GM12878 (cell line): ENCODE measurements around the gene ANXA10. TPM values are rescaled to one million over a fixed set of nuclear protein-coding genes. Genes with fewer than 3 reads are reported as not detected.

Experiments used
- ATF7 ChIP-seq: fragments of 450-650 bp; IDR thresholded peaks from 2 replicates; pipeline ENCODE4 v1.6.1; 2016; ENCODE audit warnings: low read depth, mild to moderate bottlenecking
- BHLHE40 ChIP-seq, 2 experiments: fragments of 450-650 bp in 1 of 2; IDR thresholded peaks; 2 replicates each; pipeline ENCODE4 v1.6.1; 2011 to 2017; ENCODE audit warnings: low read depth in 2 of 2, borderline replicate concordance in 1 of 2, improper control_type of control experiment in 1 of 2, low read length in 1 of 2, mild to moderate bottlenecking in 1 of 2
- CHD1 ChIP-seq: IDR thresholded peaks from 2 replicates; pipeline ENCODE4 v1.6.1; 2012; ENCODE audit warnings: low read depth, low read length, improper control_type of control experiment
- EP300 ChIP-seq, 2 experiments: fragments of 150-350 bp in 1 of 2; IDR thresholded peaks; 2 replicates each; pipeline ENCODE4 v1.6.1; 2011 to 2012; ENCODE audit warnings: low read depth in 2 of 2, low read length in 2 of 2, borderline replicate concordance in 1 of 2, improper control_type of control experiment in 1 of 2, inconsistent platforms in 1 of 2; ENCODE audit not compliant: control insufficient read depth in 1 of 2
- ETV6 ChIP-seq, 2 experiments: fragments of 450-650 bp in 1 of 2; IDR thresholded peaks in 1 of 2; conservative IDR thresholded peaks in 1 of 2; 2 replicates each; pipeline ENCODE4 v1.6.1; 2014; ENCODE audit warnings: antibody characterized with exemption in 1 of 2, borderline replicate concordance in 1 of 2, low read depth in 1 of 2, mild to moderate bottlenecking in 1 of 2, moderate library complexity in 1 of 2
- HCFC1 ChIP-seq: fragments of 150-350 bp; IDR thresholded peaks from 2 replicates; pipeline ENCODE4 v1.6.1; 2014; ENCODE audit warnings: low read length
- IKZF2 ChIP-seq, 2 experiments: fragments of 450-650 bp; IDR thresholded peaks; 2 replicates each; pipeline ENCODE4 v1.6.1; 2017; ENCODE audit warnings: mild to moderate bottlenecking in 2 of 2, moderate library complexity in 2 of 2
- JUNB ChIP-seq: IDR thresholded peaks from 2 replicates; pipeline ENCODE4 v1.6.1; 2016; ENCODE audit warnings: antibody characterized with exemption, mild to moderate bottlenecking
- MTA2 ChIP-seq: fragments of 450-650 bp; IDR thresholded peaks from 2 replicates; pipeline ENCODE4 v1.6.1; 2016; ENCODE audit warnings: low read depth, mild to moderate bottlenecking, moderate library complexity
- NR2C1 ChIP-seq: fragments of 450-650 bp; IDR thresholded peaks from 2 replicates; pipeline ENCODE4 v1.6.1; 2017; ENCODE audit warnings: antibody characterized with exemption, mild to moderate bottlenecking, moderate library complexity
- PAX8 ChIP-seq: fragments of 450-650 bp; IDR thresholded peaks from 2 replicates; pipeline ENCODE4 v1.6.1; 2017; ENCODE audit warnings: mild to moderate bottlenecking, moderate library complexity
- RBBP5 ChIP-seq: fragments of 200-600 bp; sonication (generic); conservative IDR thresholded peaks from 2 replicates; pipeline ENCODE4 v1.6.1; 2016
- RUNX3 ChIP-seq: IDR thresholded peaks from 2 replicates; pipeline ENCODE4 v1.6.1; 2012; ENCODE audit warnings: low read length, inconsistent platforms
- SMAD5 ChIP-seq: IDR thresholded peaks from 2 replicates; pipeline ENCODE4 v1.6.1; 2016; ENCODE audit warnings: antibody characterized with exemption, low read depth
- SUPT20H ChIP-seq: IDR thresholded peaks from 2 replicates; pipeline ENCODE4 v1.6.1; 2011; ENCODE audit warnings: low read depth, mild to moderate bottlenecking, low read length, moderate library complexity, borderline replicate concordance; ENCODE audit not compliant: control insufficient read depth
- ZNF274 ChIP-seq: IDR thresholded peaks from one replicate; pipeline ENCODE4 v1.8.0; 2011; ENCODE audit not compliant: insufficient read length, insufficient read depth
- polyA plus RNA-seq, 11 experiments: library from polyadenylated mRNA; depleted of rRNA in 4 of 11; unstranded in 6 of 11; stranded (reverse) in 5 of 11; fragments of >200 nt; fragmentation: Nextera tagmentation in 4 of 11; fragmentation: Illumina TruSeq in 1 of 11; extraction: Ambion mirVana in 4 of 11; extraction: Trizol in 1 of 11; gene quantifications; 1 replicate in 1 of 11; 2 replicates in 10 of 11; pipeline versions ENCODE4 v1.2.1 to v1.2.3, GENCODE V29; 2011 to 2016; ENCODE audit warnings: inconsistent platforms in 2 of 11, missing spikeins in 2 of 11, low read depth in 1 of 11
- total RNA-seq, 4 experiments: library from RNA; depleted of rRNA in 3 of 4; stranded (reverse); fragments of >200 nt in 3 of 4; fragmentation: Illumina TruSeq in 1 of 4; extraction: Trizol in 1 of 4; gene quantifications; 2 replicates each; pipeline versions ENCODE4 v1.2.1 to v1.2.3, GENCODE V29; 2013 to 2021
- TF ChIP-seq, protein P1 (sequence below): fragments of 450-650 bp; IDR thresholded peaks from 2 replicates; pipeline ENCODE4 v1.6.1; 2017; ENCODE audit warnings: low read depth, mild to moderate bottlenecking, moderate library complexity
- TF ChIP-seq, protein P2 (sequence below): fragments of 450-650 bp; IDR thresholded peaks from 2 replicates; pipeline ENCODE4 v1.6.1; 2016; ENCODE audit warnings: mild to moderate bottlenecking
- TF ChIP-seq, protein P3 (sequence below): fragments of 450-650 bp; IDR thresholded peaks from 2 replicates; pipeline ENCODE4 v1.6.1; 2016; ENCODE audit warnings: mild to moderate bottlenecking, moderate library complexity, borderline replicate concordance
- TF ChIP-seq, protein P4 (sequence below): fragments of 450-650 bp; formaldehyde crosslinking; IDR thresholded peaks from 2 replicates; pipeline ENCODE4 v1.4.0; 2020; ENCODE audit warnings: mild to moderate bottlenecking, moderate library complexity

The ANXA10 gene
- total and polyA plus RNA-seq, 10 of the 15 experiments (the other 5 are each of a cell fraction or from before 2014, with no cell fraction given): not detected

DNA sequence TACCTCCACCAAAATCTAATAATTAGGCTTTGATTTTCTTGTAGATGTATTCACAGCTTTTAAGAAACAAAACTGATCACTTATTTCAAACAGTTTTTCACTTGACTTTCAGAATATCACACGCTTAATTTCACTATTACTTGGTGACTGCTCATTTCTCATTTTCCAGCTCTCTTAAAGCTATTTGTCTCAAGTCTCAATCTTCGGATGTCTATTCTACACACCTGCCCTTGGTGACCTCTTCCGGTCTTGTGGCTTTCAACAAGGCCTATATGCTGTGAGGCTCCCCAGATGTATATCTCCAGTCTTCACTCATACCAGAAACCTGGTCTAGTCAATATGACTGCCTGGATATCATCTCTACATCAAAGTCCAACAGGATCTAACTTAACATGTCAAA is 34.9 kb upstream of the ANXA10 start (continued):
- TF ChIP-seq, protein P1, sequence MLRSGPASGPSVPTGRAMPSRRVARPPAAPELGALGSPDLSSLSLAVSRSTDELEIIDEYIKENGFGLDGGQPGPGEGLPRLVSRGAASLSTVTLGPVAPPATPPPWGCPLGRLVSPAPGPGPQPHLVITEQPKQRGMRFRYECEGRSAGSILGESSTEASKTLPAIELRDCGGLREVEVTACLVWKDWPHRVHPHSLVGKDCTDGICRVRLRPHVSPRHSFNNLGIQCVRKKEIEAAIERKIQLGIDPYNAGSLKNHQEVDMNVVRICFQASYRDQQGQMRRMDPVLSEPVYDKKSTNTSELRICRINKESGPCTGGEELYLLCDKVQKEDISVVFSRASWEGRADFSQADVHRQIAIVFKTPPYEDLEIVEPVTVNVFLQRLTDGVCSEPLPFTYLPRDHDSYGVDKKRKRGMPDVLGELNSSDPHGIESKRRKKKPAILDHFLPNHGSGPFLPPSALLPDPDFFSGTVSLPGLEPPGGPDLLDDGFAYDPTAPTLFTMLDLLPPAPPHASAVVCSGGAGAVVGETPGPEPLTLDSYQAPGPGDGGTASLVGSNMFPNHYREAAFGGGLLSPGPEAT: 0 out of 2 replicates have a peak, but pooled peaks have one; percentile 29
- TF ChIP-seq JUNB (peak; percentile 54), RBBP5 (no peak), RUNX3 (peak; percentile 73), PAX8 (no peak), MTA2 (peak; percentile 77; the same call in 1 of the 2 replicates), NR2C1 (no peak), EP300 (IDR thresholded peaks at IDR 0.05; ENCODE audit: borderline replicate concordance in 1 of 2, control insufficient read depth in 1 of 2, low read depth in 2 of 2, low read length in 2 of 2) (peak in 1 of 2 experiments; percentile 35; a peak in 1 of 4 replicates), ZNF274 (no peak), SUPT20H (no peak), SMAD5 (no peak), HCFC1 (no peak), ETV6 (conservative IDR thresholded peaks at IDR 0.05 in 1 of 2, IDR thresholded peaks at IDR 0.05 in 1 of 2; ENCODE audit: borderline replicate concordance in 1 of 2, low read depth in 1 of 2) (no peak), CHD1 (no peak), IKZF2 (IDR thresholded peaks at IDR 0.05) (peak in 1 of 2 experiments; percentile 27; a peak in 2 of 4 replicates), BHLHE40 (IDR thresholded peaks at IDR 0.05; ENCODE audit: borderline replicate concordance in 1 of 2, low read depth in 2 of 2, low read length in 1 of 2) (no peak), ATF7 (peak; percentile 56; the same call in 1 of the 2 replicates)
- TF ChIP-seq, protein P2, sequence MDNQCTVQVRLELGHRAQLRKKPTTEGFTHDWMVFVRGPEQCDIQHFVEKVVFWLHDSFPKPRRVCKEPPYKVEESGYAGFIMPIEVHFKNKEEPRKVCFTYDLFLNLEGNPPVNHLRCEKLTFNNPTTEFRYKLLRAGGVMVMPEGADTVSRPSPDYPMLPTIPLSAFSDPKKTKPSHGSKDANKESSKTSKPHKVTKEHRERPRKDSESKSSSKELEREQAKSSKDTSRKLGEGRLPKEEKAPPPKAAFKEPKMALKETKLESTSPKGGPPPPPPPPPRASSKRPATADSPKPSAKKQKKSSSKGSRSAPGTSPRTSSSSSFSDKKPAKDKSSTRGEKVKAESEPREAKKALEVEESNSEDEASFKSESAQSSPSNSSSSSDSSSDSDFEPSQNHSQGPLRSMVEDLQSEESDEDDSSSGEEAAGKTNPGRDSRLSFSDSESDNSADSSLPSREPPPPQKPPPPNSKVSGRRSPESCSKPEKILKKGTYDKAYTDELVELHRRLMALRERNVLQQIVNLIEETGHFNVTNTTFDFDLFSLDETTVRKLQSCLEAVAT: no peak
- TF ChIP-seq, protein P3, sequence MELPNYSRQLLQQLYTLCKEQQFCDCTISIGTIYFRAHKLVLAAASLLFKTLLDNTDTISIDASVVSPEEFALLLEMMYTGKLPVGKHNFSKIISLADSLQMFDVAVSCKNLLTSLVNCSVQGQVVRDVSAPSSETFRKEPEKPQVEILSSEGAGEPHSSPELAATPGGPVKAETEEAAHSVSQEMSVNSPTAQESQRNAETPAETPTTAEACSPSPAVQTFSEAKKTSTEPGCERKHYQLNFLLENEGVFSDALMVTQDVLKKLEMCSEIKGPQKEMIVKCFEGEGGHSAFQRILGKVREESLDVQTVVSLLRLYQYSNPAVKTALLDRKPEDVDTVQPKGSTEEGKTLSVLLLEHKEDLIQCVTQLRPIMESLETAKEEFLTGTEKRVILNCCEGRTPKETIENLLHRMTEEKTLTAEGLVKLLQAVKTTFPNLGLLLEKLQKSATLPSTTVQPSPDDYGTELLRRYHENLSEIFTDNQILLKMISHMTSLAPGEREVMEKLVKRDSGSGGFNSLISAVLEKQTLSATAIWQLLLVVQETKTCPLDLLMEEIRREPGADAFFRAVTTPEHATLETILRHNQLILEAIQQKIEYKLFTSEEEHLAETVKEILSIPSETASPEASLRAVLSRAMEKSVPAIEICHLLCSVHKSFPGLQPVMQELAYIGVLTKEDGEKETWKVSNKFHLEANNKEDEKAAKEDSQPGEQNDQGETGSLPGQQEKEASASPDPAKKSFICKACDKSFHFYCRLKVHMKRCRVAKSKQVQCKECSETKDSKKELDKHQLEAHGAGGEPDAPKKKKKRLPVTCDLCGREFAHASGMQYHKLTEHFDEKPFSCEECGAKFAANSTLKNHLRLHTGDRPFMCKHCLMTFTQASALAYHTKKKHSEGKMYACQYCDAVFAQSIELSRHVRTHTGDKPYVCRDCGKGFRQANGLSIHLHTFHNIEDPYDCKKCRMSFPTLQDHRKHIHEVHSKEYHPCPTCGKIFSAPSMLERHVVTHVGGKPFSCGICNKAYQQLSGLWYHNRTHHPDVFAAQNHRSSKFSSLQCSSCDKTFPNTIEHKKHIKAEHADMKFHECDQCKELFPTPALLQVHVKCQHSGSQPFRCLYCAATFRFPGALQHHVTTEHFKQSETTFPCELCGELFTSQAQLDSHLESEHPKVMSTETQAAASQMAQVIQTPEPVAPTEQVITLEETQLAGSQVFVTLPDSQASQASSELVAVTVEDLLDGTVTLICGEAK: no peak
- TF ChIP-seq, protein P4, sequence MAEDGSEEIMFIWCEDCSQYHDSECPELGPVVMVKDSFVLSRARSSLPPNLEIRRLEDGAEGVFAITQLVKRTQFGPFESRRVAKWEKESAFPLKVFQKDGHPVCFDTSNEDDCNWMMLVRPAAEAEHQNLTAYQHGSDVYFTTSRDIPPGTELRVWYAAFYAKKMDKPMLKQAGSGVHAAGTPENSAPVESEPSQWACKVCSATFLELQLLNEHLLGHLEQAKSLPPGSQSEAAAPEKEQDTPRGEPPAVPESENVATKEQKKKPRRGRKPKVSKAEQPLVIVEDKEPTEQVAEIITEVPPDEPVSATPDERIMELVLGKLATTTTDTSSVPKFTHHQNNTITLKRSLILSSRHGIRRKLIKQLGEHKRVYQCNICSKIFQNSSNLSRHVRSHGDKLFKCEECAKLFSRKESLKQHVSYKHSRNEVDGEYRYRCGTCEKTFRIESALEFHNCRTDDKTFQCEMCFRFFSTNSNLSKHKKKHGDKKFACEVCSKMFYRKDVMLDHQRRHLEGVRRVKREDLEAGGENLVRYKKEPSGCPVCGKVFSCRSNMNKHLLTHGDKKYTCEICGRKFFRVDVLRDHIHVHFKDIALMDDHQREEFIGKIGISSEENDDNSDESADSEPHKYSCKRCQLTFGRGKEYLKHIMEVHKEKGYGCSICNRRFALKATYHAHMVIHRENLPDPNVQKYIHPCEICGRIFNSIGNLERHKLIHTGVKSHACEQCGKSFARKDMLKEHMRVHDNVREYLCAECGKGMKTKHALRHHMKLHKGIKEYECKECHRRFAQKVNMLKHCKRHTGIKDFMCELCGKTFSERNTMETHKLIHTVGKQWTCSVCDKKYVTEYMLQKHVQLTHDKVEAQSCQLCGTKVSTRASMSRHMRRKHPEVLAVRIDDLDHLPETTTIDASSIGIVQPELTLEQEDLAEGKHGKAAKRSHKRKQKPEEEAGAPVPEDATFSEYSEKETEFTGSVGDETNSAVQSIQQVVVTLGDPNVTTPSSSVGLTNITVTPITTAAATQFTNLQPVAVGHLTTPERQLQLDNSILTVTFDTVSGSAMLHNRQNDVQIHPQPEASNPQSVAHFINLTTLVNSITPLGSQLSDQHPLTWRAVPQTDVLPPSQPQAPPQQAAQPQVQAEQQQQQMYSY: no peak
